ENCODE data around the gene FRYL.

Gene FRYL

GRCh38 chr4:48680848-48681568 is 99.1 kb downstream of the FRYL start:
- ATAC-seq = no peak
- Mint-ChIP-seq H3K27ac (no peak overlapping the region), H3K27me3 (no peaks in the 10 kb centered on the region), H3K36me3 (peaks cover 14% of the 10 kb centered on the region), H3K4me3 (no peak overlapping the region), H3K4me1 (peaks cover 31% of the 10 kb centered on the region), H3K9me3 (no peaks in the 10 kb centered on the region)

GRCh38 chr4:48673537-48673936 is 106.5 kb downstream of the FRYL start:
- Mint-ChIP-seq H3K27me3 (no peaks in the 10 kb centered on the region), H3K27ac (no peak overlapping the region)
- ATAC-seq = no peak

GRCh38 chr4:48670587-48670986 is 109.5 kb downstream of the FRYL start:
- H3K4me1 Mint-ChIP-seq = peaks cover 11% of the 10 kb centered on the region
- H3K36me3 Mint-ChIP-seq = peaks cover 20% of the 10 kb centered on the region
- no peak for ATAC-seq
- peaks cover 4% of the 10 kb centered on the region for H3K9me3 Mint-ChIP-seq
- no peak overlapping the region for H3K27ac Mint-ChIP-seq
- no peaks in the 10 kb centered on the region for H3K27me3 Mint-ChIP-seq
- H3K4me3 Mint-ChIP-seq = no peak overlapping the region

More at GRCh38 chr4:48673537-48673936, 106.5 kb downstream of the FRYL start:
- Mint-ChIP-seq H3K4me1 (peaks cover 11% of the 10 kb centered on the region), H3K4me3 (no peak overlapping the region), H3K36me3 (peaks cover 26% of the 10 kb centered on the region), H3K9me3 (peaks cover 4% of the 10 kb centered on the region)

- H3K36me3 Mint-ChIP-seq = peaks cover 15% of the 10 kb centered on the region
- no peak overlapping the region for H3K27ac Mint-ChIP-seq
- peaks cover 11% of the 10 kb centered on the region for H3K4me1 Mint-ChIP-seq
- no peak for ATAC-seq
- H3K9me3 Mint-ChIP-seq = peaks cover 4% of the 10 kb centered on the region
- no peak overlapping the region for H3K4me3 Mint-ChIP-seq
- H3K27me3 Mint-ChIP-seq = no peaks in the 10 kb centered on the region
Measured at GRCh38 chr4:48669086-48669485, 111.0 kb downstream of the FRYL start.

GRCh38 chr4:48668254-48669017 is 111.6 kb downstream of the FRYL start:
- H3K9me3 Mint-ChIP-seq = peaks cover 4% of the 10 kb centered on the region
- no peak overlapping the region for H3K27ac Mint-ChIP-seq
- no peaks in the 10 kb centered on the region for H3K27me3 Mint-ChIP-seq
- no peak for ATAC-seq
- peaks cover 11% of the 10 kb centered on the region for H3K4me1 Mint-ChIP-seq
- H3K36me3 Mint-ChIP-seq = peaks cover 21% of the 10 kb centered on the region
- H3K4me3 Mint-ChIP-seq = no peak overlapping the region

GRCh38 chr4:48667148-48667547 is 112.9 kb downstream of the FRYL start:
- peaks cover 4% of the 10 kb centered on the region for H3K9me3 Mint-ChIP-seq
- H3K4me3 Mint-ChIP-seq = no peak overlapping the region
- no peak for ATAC-seq
- H3K4me1 Mint-ChIP-seq = peaks cover 8% of the 10 kb centered on the region
- no peaks in the 10 kb centered on the region for H3K27me3 Mint-ChIP-seq
- peaks cover 26% of the 10 kb centered on the region for H3K36me3 Mint-ChIP-seq
- H3K27ac Mint-ChIP-seq = no peak overlapping the region

- Mint-ChIP-seq H3K4me1 (peaks cover 15% of the 10 kb centered on the region), H3K36me3 (peaks cover 27% of the 10 kb centered on the region), H3K27ac (no peak overlapping the region), H3K9me3 (peaks cover 3% of the 10 kb centered on the region), H3K27me3 (no peaks in the 10 kb centered on the region), H3K4me3 (no peak overlapping the region)
- no peak for ATAC-seq
Measured at GRCh38 chr4:48665555-48666186, 114.4 kb downstream of the FRYL start.

GRCh38 chr4:48664938-48665337 is 115.1 kb downstream of the FRYL start:
- Mint-ChIP-seq H3K4me1 (peaks cover 23% of the 10 kb centered on the region), H3K9me3 (no peaks in the 10 kb centered on the region), H3K27me3 (no peaks in the 10 kb centered on the region), H3K36me3 (peaks cover 29% of the 10 kb centered on the region), H3K4me3 (no peak overlapping the region), H3K27ac (no peak overlapping the region)
- no peak for ATAC-seq

- H3K9me3 Mint-ChIP-seq = no peaks in the 10 kb centered on the region
Measured at GRCh38 chr4:48661391-48661790, 118.7 kb downstream of the FRYL start.

GRCh38 chr4:48660347-48660746 is 119.7 kb downstream of the FRYL start:
- Mint-ChIP-seq H3K27ac (no peak overlapping the region), H3K4me1 (peaks cover 21% of the 10 kb centered on the region), H3K9me3 (no peaks in the 10 kb centered on the region), H3K27me3 (no peaks in the 10 kb centered on the region), H3K36me3 (peaks cover 41% of the 10 kb centered on the region), H3K4me3 (no peak overlapping the region)
- no peak for ATAC-seq

More at GRCh38 chr4:48661391-48661790, 118.7 kb downstream of the FRYL start:
- Mint-ChIP-seq H3K36me3 (peaks cover 41% of the 10 kb centered on the region), H3K27me3 (no peaks in the 10 kb centered on the region), H3K27ac (no peak overlapping the region), H3K4me1 (peaks cover 21% of the 10 kb centered on the region), H3K4me3 (no peak overlapping the region)
- no peak for ATAC-seq

GRCh38 chr4:48654015-48654664 is 125.9 kb downstream of the FRYL start:
- ATAC-seq = no peak
- Mint-ChIP-seq H3K36me3 (peaks cover 19% of the 10 kb centered on the region), H3K4me3 (no peak overlapping the region), H3K9me3 (no peaks in the 10 kb centered on the region), H3K27ac (no peak overlapping the region), H3K4me1 (peaks cover 17% of the 10 kb centered on the region), H3K27me3 (no peaks in the 10 kb centered on the region)

GRCh38 chr4:48653217-48654014 is 126.7 kb downstream of the FRYL start:
- Mint-ChIP-seq H3K9me3 (no peaks in the 10 kb centered on the region), H3K36me3 (peaks cover 14% of the 10 kb centered on the region), H3K27me3 (no peaks in the 10 kb centered on the region), H3K4me1 (peaks cover 18% of the 10 kb centered on the region), H3K27ac (no peak overlapping the region), H3K4me3 (no peak overlapping the region)
- no peak for ATAC-seq

GRCh38 chr4:48651914-48652313 is 128.2 kb downstream of the FRYL start:
- Mint-ChIP-seq H3K27me3 (no peaks in the 10 kb centered on the region), H3K36me3 (peaks cover 14% of the 10 kb centered on the region), H3K27ac (no peak overlapping the region), H3K4me1 (peaks cover 27% of the 10 kb centered on the region), H3K9me3 (no peaks in the 10 kb centered on the region), H3K4me3 (no peak overlapping the region)
- ATAC-seq = no peak

GRCh38 chr4:48649505-48649904 is 130.6 kb downstream of the FRYL start:
- Mint-ChIP-seq H3K4me1 (peaks cover 37% of the 10 kb centered on the region), H3K27me3 (no peaks in the 10 kb centered on the region)

More at GRCh38 chr4:48649505-48649904, 130.6 kb downstream of the FRYL start:
- Mint-ChIP-seq H3K27ac (no peak overlapping the region), H3K4me3 (no peak overlapping the region), H3K9me3 (no peaks in the 10 kb centered on the region), H3K36me3 (peaks cover 14% of the 10 kb centered on the region)
- ATAC-seq = no peak
